Measurements from ENCODE around the gene LIPT2.

LIPT2 gene

GRCh38 chr11:74504100-74504691 is 10.7 kb upstream of the LIPT2 start:
- DNase-seq (ENCODE audit: low read depth in 2 of 2, low spot score in 1 of 2) = no peak

DNA sequence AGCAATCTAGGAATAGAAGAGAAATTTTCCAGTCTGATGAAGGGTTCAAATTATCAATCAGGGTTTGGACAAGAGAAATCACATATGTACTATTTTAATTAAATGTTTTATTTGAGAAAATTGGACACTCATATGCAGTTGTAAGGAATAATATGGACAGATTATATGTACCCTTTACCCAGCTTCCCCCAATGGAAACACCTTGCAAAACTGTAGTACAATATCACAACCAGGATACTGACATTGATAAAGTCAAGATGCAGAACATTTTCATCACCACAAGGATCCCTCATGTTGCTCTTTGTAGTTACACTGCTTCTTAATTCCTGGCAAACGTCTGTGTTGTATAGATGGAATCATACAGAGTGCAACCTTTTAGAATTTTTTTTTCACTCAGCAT is 1.4 kb upstream of the LIPT2 start:
- no peak for DNase-seq (ENCODE audit: low read depth in 2 of 2, low spot score in 1 of 2)

GRCh38 chr11:74493791-74494630 is 487 bp upstream of the LIPT2 start:
- no peak for DNase-seq (ENCODE audit: low read depth in 2 of 2, low spot score in 1 of 2)

DNA sequence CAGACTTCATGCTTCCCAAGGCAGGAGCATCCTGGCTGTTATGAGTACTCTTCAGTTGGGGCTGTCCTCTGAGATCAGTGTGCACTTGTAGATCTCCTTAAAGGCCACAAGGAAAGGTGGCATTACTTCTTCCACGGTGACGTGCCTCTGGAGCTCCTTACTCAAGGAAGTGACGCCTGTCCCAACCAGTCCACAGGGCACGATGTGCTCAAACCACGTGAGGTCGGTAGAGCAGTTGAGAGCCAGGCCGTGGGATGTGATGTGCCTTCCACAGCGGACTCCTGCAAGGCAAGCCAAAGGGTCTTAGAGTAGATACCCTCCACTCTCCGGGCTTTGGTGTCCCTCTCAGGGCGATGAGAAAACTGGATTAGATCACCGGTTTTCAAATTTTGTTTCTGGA is 1.4 kb downstream of the LIPT2 start:
- DNase-seq (ENCODE audit: low read depth in 2 of 2, low spot score in 1 of 2) = no peak

GRCh38 chr11:74490941-74491340 is 2.6 kb downstream of the LIPT2 start:
- DNase-seq (ENCODE audit: low read depth in 2 of 2, low spot score in 1 of 2) = no peak

DNA sequence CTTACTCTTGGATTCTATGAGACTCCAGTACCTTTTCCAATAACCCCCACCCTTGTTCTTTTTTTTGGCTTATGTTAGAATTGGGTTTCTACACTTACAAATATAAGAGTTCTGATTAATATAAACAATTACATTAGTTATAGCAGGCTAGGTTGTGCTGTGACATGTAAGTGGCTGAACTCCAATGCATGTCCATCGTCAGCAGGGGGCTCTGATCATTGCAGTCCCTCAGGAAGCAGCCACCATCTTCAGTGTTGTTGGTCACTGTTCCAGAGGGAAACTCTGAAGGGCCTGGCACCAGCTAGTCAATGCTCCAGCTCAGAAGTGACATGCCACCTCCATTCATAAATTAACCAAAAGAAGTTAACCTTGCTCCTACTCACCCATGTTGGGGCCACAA is 5.6 kb downstream of the LIPT2 start:
- no peak for DNase-seq (ENCODE audit: low read depth in 2 of 2, low spot score in 1 of 2)

DNA sequence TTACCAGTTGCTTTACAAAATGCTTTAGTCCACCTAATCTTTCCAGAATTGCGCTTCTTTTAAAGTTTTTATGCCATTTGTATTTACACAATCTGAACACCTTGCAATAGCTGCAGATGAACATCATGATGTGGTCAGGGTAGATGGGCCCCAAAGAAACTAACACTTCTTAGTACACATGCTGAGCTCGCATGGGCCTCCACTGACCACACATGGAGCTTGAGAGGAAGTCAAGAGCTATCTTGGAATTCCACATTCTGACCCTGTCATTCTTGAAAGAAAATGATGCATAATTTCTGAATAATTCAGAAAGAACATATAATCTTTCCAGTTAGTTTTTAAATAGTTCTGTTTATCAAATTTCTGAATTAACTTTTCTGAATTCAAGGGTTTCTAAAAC is 7.7 kb downstream of the LIPT2 start:
- no peak for DNase-seq (ENCODE audit: low read depth in 2 of 2, low spot score in 1 of 2)

DNA sequence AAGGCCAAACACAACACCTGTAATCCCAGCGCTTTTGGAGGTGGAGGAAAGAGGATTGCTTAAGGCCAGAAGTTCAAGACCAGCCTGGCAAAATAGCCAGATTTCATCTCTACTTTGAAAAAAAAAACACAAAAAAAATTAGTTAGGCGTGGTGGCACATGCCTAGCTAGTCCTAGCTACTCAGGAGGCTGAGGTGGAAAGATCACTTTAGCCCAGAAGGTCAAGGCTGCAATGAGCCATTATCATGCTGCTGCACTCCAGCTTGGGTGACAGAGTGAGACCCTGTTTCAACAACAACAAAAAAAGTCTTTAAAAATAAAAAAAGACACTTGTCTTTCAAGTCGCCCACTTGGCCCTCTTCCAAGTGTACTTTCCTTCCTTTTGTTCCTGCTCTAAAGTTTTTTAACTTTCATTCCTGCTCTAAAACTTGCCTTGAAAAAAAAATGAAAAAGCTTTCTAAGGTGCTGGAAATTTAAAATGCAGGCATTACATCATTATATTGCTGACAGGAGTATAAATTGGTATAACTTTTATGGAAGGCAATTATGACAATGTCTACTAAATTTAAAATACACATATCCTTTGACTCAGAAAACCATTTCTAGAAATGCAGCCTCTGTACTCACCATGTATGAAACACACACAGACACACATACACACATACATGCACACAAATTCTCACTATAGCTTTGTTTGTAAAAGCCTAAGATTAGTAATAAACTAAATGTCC is 12.7 kb downstream of the LIPT2 start:
- no peak for DNase-seq (ENCODE audit: low read depth in 2 of 2, low spot score in 1 of 2)

- DNase-seq (ENCODE audit: low read depth in 2 of 2, low spot score in 1 of 2) = no peak
Observed at GRCh38 chr11:74479732-74480123, 13.8 kb downstream of the LIPT2 start.

GRCh38 chr11:74478877-74479731 is 14.4 kb downstream of the LIPT2 start:
- DNase-seq (ENCODE audit: low read depth in 2 of 2, low spot score in 1 of 2) = no peak

- no peak for DNase-seq (ENCODE audit: low read depth in 2 of 2, low spot score in 1 of 2)
Observed at GRCh38 chr11:74476536-74476935, 17.0 kb downstream of the LIPT2 start.

DNA sequence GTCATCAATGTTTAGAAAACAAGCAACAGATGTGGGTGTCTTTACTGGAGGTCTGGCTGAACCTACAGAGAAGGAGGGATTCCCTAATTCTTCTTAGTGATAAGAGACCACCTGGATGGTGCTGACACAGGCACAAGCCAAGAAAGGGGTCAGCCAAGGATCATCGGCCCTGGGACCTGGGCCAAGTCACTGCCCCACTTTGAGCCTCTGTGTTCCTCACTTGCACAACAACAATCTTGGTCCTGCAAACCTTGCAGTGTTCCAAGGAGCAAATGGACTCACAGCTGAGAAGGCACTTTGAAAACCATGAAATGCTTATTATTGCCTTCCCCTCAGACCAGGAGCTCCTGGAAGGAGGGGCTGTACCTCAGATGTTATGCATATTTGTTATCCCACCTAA is 19.2 kb downstream of the LIPT2 start:
- DNase-seq (ENCODE audit: low read depth in 2 of 2, low spot score in 1 of 2) = no peak

DNA sequence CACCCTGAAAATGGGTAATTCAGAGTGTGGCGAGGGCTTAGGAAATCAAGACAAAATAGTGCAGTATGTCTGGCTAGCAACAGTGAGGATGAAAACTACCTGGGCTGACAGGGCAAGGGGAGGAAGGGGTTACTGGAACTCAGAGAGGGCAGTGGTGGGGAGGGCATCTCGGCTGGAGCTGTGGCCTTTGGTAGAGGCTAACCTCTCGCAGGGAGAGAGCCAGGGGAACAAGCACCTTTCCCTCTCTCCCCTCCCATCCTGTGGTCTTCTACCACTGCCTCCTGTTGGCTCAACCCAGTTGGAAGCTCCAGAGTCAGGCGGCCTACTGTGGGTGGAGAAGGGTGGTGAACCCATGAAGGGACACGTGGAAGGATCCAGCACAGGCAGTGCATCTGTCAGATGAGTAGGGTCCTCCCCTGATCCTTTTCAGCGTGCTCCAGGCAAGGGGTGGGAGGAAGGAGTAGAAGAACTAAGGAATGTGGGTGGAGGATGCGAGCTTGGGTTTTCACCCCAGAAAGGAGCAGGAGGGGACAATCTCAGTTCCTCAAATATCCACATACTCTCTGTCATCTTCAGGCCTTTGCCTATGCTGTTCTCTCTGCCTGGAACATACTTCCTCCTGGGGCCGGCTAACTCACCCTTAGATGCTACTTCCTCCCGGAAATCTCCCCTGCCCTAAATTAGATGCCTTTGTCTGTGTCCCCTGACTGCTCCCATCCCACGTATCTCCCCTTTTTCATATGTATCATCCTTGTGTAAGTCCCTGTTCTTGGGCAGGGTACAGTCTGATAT is 19.9 kb downstream of the LIPT2 start:
- no peak for DNase-seq (ENCODE audit: low read depth in 2 of 2, low spot score in 1 of 2)

GRCh38 chr11:74471668-74472429 is 21.7 kb downstream of the LIPT2 start:
- DNase-seq (ENCODE audit: low read depth in 2 of 2, low spot score in 1 of 2) = no peak

DNA sequence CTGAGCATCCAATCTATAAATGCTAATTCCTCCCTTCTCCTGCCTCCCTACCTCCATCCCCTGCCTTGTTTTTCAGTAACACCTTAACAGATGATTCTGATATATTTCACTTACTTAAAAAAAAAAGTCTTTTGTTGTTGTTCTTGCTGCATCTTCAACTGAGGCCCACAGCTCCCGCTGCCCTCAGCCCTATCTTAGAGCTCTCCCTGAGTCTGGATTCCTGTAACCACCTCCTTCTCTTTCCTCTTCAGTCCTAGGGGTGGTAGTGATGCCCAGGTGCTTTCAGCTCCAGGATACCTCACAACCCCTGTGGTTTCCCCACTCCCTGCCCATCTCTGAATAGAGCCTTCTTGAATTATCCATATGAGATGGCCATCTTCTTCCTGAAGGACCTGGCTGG is 22.5 kb downstream of the LIPT2 start:
- no peak for DNase-seq (ENCODE audit: low read depth in 2 of 2, low spot score in 1 of 2)

DNA sequence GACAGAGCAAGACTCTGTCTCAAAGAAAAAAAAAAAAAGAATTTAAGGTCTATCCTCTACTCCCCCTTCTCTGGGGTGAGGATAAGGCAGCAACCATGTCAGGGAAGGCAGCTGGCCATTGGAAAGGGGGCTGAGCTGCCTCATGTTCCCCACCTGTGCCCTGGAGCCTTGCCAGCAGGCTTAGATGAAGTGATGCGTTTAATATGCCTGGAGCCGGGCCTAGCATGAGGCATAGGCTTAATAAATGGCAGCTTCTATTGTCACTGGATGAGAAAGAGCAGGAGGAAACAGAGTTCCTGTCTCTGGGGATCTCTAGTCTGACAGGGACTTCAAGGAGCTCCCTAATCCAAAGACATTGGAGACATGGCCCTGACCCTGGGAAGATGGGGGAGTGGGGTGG is 23.0 kb downstream of the LIPT2 start:
- DNase-seq (ENCODE audit: low read depth in 2 of 2, low spot score in 1 of 2) = no peak

DNA sequence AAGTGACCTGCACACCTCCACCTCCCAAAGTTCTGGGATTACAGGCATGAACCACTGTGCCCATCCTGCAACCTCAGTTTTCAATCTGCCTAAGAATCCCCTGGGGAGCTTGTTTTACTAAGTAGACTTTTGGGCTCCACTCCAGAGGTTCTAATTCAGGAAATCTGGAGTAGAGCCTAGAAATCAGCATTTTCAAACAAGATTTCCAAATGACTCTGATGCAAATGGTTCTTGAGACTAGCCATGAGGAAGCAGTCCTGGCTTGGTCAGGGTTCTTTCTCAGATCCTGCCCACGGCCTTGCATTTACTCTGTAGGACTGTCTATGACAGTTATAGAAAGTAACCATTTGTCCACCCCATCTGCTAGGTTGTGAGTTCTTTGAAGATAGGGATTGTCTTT is 24.6 kb downstream of the LIPT2 start:
- no peak for DNase-seq (ENCODE audit: low read depth in 2 of 2, low spot score in 1 of 2)

DNA sequence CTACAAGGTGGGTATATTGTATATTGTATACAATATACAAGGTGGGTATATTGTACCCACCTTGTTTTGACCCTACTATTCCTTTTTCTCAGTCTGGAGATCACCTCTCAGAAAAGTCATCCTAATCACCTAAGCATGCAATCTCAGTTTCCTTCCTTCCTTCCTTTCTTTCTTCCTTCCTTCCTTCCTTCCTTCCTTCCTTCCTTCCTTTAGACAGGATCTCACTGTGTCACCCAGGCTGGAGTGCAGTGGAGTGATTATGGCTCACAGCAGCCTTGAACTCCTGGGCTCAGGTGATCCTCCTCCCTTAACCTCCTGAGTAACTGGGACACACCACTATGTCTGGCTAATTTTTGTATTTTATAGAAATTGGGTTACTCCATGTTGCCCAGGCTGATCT is 25.0 kb downstream of the LIPT2 start:
- no peak for DNase-seq (ENCODE audit: low read depth in 2 of 2, low spot score in 1 of 2)

DNA sequence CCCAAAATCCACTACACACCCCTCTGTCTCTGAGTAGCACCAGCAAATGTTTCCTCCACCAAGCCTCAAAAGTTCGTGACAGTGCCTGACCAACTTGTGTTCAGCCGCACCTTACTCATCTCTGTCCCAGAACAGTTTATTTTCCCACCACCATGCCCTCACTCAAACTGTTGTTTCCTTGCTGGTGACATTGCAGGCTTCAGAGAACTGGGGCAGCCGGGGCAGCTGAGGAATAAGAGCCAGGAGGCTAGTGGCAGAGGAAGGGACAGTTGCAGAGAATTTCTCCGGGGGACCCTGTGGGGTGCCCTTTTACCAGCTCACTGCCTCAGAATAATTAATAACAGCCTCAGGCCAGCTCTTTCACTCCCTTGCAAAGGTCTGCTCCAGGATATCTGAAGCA is 25.5 kb downstream of the LIPT2 start:
- no peak for DNase-seq (ENCODE audit: low read depth in 2 of 2, low spot score in 1 of 2)
